RKO (cell line): ENCODE data around the gene ZNF775.
A peak's percentile ranks its signal among the peaks of the same experiment; 100 is the strongest.

Source experiments
- DNase-seq: peaks from one replicate; pipeline ENCODE4 v3.0.0-alpha.2; 2016; ENCODE audit warnings: low spot score

ZNF775 gene

GRCh38 chr7:150412518-150413488 is 33.7 kb downstream of the ZNF775 start:
- no peak for DNase-seq

- DNase-seq, result no peak
Observed at GRCh38 chr7:150413640-150414081, 34.5 kb downstream of the ZNF775 start.

- no peak for DNase-seq
Observed at GRCh38 chr7:150415161-150416153, 36.3 kb downstream of the ZNF775 start.

GRCh38 chr7:150417239-150417638 is 38.1 kb downstream of the ZNF775 start:
- DNase-seq, result no peak

GRCh38 chr7:150417863-150418262 is 38.7 kb downstream of the ZNF775 start:
- no peak for DNase-seq

- DNase-seq, result no peak
Observed at GRCh38 chr7:150420242-150420641, 41.1 kb downstream of the ZNF775 start.

GRCh38 chr7:150420987-150421674 is 42.0 kb downstream of the ZNF775 start:
- DNase-seq, result peak; percentile 89

GRCh38 chr7:150421831-150422230 is 42.7 kb downstream of the ZNF775 start:
- DNase-seq, result no peak

- DNase-seq, result no peak
Observed at GRCh38 chr7:150425670-150426069, 46.5 kb downstream of the ZNF775 start.

- no peak for DNase-seq
Observed at GRCh38 chr7:150428671-150429451, 49.7 kb downstream of the ZNF775 start.

- no peak for DNase-seq
Observed at GRCh38 chr7:150429699-150430098, 50.6 kb downstream of the ZNF775 start.

GRCh38 chr7:150430465-150431085 is 51.4 kb downstream of the ZNF775 start:
- no peak for DNase-seq

- DNase-seq, result no peak
Observed at GRCh38 chr7:150431839-150432658, 52.9 kb downstream of the ZNF775 start.

GRCh38 chr7:150432915-150433892 is 54.1 kb downstream of the ZNF775 start:
- DNase-seq, result no peak

- no peak for DNase-seq
Observed at GRCh38 chr7:150434240-150434639, 55.1 kb downstream of the ZNF775 start.

- DNase-seq, result no peak
Observed at GRCh38 chr7:150435047-150435389, 55.9 kb downstream of the ZNF775 start.

- DNase-seq, result no peak
Observed at GRCh38 chr7:150435390-150436073, 56.4 kb downstream of the ZNF775 start.

GRCh38 chr7:150439967-150440366 is 60.8 kb downstream of the ZNF775 start:
- DNase-seq, result peak; percentile 41
